Lower lobe of right lung (tissue), 2 donors: ENCODE results near the gene AP2A2. TPM values are rescaled to one million over a fixed set of nuclear protein-coding genes. Genes with fewer than 3 reads are reported as not detected.

Experiments used
- ATAC-seq, 2 donors: fragments of 200-7000 bp; cut with Tn5 transposase; one replicate each; pipeline ENCODE4 v1.9.1; 2020 to 2022; ENCODE audit warnings: mild to moderate bottlenecking in 2 of 2, moderate library complexity in 2 of 2
- DNase-seq: peaks from one replicate; pipeline ENCODE4 v3.0.0-alpha.2; 2020
- H3K27ac ChIP-seq: fragments of 200-600 bp; one replicate; pipeline ENCODE4 v1.8.0; 2022
- H3K27me3 ChIP-seq: fragments of 200-600 bp; one replicate; pipeline ENCODE4 v1.8.0; 2022; ENCODE audit warnings: low read depth
- H3K36me3 ChIP-seq: fragments of 200-600 bp; one replicate; pipeline ENCODE4 v1.8.0; 2022; ENCODE audit warnings: mild to moderate bottlenecking
- H3K4me1 ChIP-seq: fragments of 200-600 bp; one replicate; pipeline ENCODE4 v1.8.0; 2022
- H3K4me3 ChIP-seq: fragments of 200-600 bp; one replicate; pipeline ENCODE4 v1.8.0; 2022; ENCODE audit warnings: mild to moderate bottlenecking
- H3K9me3 ChIP-seq: fragments of 200-600 bp; one replicate; pipeline ENCODE4 v1.8.0; 2022
- intact Hi-C: fragments of 100-400 bp; cut with DNase I; formaldehyde crosslinking; loops from one replicate; pipeline ENCODE4 v1.11.0; 2022
- total RNA-seq: library from RNA; stranded (reverse); fragmentation: NEBNext Ultra II Directional; extraction: Animal tissue kit (Norgen Biotek cat#: 25700); gene quantifications from one replicate; pipeline ENCODE4 v1.2.1, GENCODE V29; 2021
- TF ChIP-seq, protein P1 (sequence below): fragments of 200-600 bp; IDR thresholded peaks from one replicate; pipeline ENCODE4 v1.8.0; 2022; ENCODE audit warnings: antibody characterized with exemption, mild to moderate bottlenecking
- donor health status: DM: no; HTN: yes; CAD: no; lungs with severe emphysema.

Gene AP2A2
- total RNA-seq, 1 donor from 2014 or later: 130 TPM

DNA sequence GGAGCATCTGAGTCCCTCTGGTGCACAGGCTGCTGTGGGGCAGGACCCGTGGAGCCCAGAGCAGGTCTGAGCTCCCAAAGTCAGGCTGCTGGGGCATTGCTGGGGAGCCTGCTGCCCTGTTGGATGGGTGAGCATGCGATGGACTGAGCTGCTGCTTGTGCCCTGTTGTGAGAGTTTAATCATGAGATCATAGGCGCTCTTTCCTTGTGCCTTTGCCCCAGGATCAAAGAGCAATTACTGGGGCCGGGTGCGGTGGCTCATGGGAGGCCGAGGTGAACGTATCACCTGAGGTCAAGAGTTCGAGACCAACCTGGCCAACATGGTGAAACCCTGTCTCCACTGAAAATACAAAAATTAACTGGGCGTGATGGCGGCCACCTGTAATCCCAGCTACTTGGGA is 73.3 kb downstream of the AP2A2 start:
- TF ChIP-seq, protein P1, sequence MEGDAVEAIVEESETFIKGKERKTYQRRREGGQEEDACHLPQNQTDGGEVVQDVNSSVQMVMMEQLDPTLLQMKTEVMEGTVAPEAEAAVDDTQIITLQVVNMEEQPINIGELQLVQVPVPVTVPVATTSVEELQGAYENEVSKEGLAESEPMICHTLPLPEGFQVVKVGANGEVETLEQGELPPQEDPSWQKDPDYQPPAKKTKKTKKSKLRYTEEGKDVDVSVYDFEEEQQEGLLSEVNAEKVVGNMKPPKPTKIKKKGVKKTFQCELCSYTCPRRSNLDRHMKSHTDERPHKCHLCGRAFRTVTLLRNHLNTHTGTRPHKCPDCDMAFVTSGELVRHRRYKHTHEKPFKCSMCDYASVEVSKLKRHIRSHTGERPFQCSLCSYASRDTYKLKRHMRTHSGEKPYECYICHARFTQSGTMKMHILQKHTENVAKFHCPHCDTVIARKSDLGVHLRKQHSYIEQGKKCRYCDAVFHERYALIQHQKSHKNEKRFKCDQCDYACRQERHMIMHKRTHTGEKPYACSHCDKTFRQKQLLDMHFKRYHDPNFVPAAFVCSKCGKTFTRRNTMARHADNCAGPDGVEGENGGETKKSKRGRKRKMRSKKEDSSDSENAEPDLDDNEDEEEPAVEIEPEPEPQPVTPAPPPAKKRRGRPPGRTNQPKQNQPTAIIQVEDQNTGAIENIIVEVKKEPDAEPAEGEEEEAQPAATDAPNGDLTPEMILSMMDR: no peak
- H3K27me3 ChIP-seq: no peaks in the 10 kb centered on the region
- H3K4me1 ChIP-seq: no peaks in the 10 kb centered on the region
- DNase-seq: no peak
- no peak for ATAC-seq
- no peak overlapping the region for H3K4me3 ChIP-seq
- no peak overlapping the region for H3K27ac ChIP-seq
- intact Hi-C loops: no loop called here
- H3K36me3 ChIP-seq: peaks cover 90% of the 10 kb centered on the region
- no peaks in the 10 kb centered on the region for H3K9me3 ChIP-seq

DNA sequence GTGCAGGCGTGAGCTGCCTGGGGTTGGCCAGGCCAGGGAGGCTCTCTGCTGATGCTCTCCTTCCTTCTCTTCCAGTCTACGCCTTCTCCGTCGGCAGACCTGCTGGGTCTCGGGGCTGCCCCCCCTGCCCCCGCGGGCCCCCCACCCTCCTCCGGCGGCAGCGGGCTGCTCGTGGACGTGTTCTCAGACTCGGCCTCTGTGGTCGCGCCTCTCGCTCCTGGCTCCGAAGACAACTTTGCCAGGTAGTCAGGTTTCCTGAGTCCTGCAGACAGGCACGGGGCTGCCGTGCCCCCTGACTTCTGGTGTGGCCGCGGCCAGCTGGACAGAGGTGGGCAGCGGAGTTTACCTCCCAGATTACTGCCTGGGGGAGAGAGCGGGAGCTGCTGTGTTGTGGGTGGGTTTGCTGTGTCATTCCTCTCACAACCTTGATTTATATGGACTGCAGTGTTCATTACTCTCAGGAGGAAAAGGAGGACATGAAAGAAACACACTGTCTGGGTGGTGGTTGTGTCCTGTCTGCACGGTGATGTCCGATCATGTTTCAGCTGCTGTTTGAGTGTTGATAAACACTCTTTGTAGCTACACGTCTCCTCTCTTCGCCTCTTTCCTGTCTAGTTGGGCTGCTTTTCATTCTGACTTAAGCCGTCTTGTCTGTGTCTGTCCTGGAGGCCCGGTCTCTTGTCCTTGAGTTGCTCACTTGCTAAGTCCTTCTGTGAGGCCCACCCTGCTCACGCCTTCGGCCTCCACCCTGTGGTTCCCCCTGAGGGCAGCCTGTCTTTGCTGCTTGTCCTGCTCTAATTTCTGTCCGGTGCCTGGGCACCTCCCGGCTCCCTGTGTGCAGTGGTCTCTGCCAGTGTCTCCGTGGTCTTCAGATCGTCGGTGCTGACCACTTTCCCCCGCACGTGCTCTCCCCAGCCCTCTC is 74.9 kb downstream of the AP2A2 start:
- intact Hi-C loops: no loop called here
- no peak overlapping the region for H3K27ac ChIP-seq
- peaks cover 92% of the 10 kb centered on the region for H3K36me3 ChIP-seq
- no peaks in the 10 kb centered on the region for H3K4me1 ChIP-seq
- ATAC-seq: no peak
- H3K27me3 ChIP-seq: no peaks in the 10 kb centered on the region
- no peak overlapping the region for H3K4me3 ChIP-seq
- no peaks in the 10 kb centered on the region for H3K9me3 ChIP-seq
- TF ChIP-seq, protein P1: no peak
- no peak for DNase-seq

DNA sequence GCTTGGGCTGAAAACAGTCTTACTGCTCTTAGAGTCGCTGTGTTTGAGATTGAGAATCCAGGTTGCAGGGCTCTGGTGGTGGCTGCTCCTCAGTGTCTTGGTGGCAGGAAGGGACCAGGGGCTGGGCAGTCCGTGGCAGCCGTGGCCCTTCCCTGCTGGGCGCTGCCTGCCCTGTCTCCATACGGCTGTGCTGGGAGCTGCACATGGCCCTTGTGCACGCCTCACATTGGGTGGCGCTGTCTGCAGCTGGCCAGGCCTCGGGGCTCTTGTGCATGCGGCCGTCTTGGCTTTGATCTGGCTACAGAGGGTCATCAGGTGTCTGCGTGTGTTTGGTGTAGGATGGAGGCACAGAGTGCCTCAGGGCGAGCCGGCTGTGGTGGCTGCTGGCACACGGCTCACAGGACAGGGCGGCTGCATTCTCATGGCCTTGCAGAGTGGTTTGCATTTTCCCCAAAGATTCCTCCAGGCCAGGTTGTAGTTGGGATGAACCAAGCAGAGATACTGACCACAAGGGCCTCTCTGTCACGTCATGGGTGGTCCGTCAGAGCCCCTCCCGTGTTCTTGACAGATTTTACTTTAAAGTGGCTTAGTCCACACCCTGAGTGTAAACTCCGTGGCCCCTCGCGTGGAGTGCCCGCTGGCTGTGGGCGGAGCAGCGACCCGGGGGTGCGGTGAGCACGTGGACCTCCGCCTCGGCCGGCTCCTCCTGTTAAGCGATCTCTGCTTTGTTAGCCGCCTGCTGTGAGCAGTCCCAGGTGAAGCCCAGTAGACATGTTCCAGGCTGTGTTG is 76.1 kb downstream of the AP2A2 start:
- Histone ChIP-seq H3K36me3 (peaks cover 93% of the 10 kb centered on the region), H3K9me3 (no peaks in the 10 kb centered on the region), H3K4me1 (no peaks in the 10 kb centered on the region), H3K4me3 (no peak overlapping the region), H3K27ac (no peak overlapping the region), H3K27me3 (no peaks in the 10 kb centered on the region)
- no peak for DNase-seq
- intact Hi-C loops: no loop called here
- ATAC-seq: no peak
- TF ChIP-seq, protein P1: no peak

DNA sequence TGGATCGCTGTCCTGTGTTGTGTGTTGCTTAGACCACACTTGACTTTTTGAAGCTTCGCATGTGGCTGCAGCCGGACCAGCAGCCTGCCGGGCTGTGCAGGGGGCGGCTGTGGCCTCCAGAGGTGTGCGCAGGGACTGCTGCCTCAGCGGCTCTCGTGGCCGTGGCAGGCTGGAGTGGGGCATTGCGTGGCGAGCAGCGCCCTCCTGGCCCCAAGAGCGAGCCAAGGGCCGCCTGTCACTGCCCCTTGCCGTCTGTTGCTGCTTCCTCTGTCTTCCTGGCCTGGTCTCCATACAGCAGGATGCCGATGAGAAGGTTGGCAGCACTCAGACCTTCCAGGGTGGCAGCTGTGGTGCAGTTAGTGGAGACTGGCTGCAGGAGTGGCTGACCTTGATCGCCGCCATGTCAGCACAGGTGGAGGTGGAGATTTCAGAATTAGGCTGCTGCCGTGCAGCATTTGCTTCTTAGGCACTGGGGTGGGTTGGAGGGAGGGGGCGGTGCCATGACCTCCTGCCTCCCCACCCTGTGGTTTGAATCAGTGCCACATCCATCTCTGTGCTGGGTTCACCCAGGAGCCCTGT is 76.8 kb downstream of the AP2A2 start:
- no peak overlapping the region for H3K27ac ChIP-seq
- intact Hi-C loops: no loop called here
- no peaks in the 10 kb centered on the region for H3K27me3 ChIP-seq
- H3K4me1 ChIP-seq: no peaks in the 10 kb centered on the region
- no peak overlapping the region for H3K4me3 ChIP-seq
- no peak for DNase-seq
- TF ChIP-seq, protein P1: no peak
- peaks cover 93% of the 10 kb centered on the region for H3K36me3 ChIP-seq
- no peaks in the 10 kb centered on the region for H3K9me3 ChIP-seq
- ATAC-seq: no peak

DNA sequence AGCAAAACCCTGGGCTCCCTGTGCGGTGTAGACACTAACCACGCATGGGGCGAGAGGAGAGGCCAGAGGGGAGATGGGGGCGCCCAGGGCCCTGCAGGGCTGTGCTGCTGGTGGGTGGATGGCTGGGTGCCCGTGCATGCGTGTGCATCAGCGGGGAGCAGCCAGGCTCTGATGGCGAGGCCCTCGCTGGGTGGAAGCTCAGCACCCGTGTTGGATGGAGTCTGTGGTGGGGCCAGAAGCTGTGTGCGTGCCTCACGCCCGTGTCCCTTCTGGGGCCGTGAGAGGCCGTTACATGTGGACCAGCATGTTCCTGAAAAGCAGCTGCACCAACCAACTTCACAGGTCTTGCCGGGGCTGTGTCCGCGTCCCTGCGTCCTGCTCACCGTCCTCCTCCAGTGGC is 77.5 kb downstream of the AP2A2 start:
- Histone ChIP-seq H3K9me3 (no peaks in the 10 kb centered on the region), H3K4me1 (no peaks in the 10 kb centered on the region), H3K27me3 (no peaks in the 10 kb centered on the region), H3K36me3 (peaks cover 95% of the 10 kb centered on the region), H3K4me3 (no peak overlapping the region), H3K27ac (no peak overlapping the region)
- intact Hi-C loops: no loop called here
- DNase-seq (no peak), ATAC-seq (no peak)
- TF ChIP-seq, protein P1: no peak
